GM12864 (cell line): ENCODE data around the gene KANSL1L.

ENCODE experiments used
- DNase-seq: peaks from one replicate; pipeline ENCODE4 v3.0.0-alpha.2; 2011; ENCODE audit warnings: low read depth
- H3K4me3 ChIP-seq: 2 replicates; pipeline ENCODE4 v1.5.1; 2011; ENCODE audit warnings: mild to moderate bottlenecking, low read depth, low read length, control low read depth
- CTCF ChIP-seq: IDR thresholded peaks from 2 replicates; pipeline ENCODE4 v1.5.1; 2011; ENCODE audit warnings: low read depth, mild to moderate bottlenecking, moderate library complexity, low read length, control low read depth, inconsistent platforms; ENCODE audit errors: missing control alignments

The KANSL1L gene

GRCh38 chr2:210162466-210163124 is 8.6 kb downstream of the KANSL1L start:
- no peak for TF ChIP-seq CTCF

GRCh38 chr2:210159059-210159458 is 12.2 kb downstream of the KANSL1L start:
- no peak overlapping the region for H3K4me3 ChIP-seq
- TF ChIP-seq CTCF: no peak
- no peak for DNase-seq

More at GRCh38 chr2:210162466-210163124, 8.6 kb downstream of the KANSL1L start:
- no peak overlapping the region for H3K4me3 ChIP-seq
- no peak for DNase-seq

GRCh38 chr2:210158236-210158635 is 13.0 kb downstream of the KANSL1L start:
- no peak for DNase-seq
- no peak for TF ChIP-seq CTCF
- H3K4me3 ChIP-seq: no peak overlapping the region

GRCh38 chr2:210157526-210157925 is 13.7 kb downstream of the KANSL1L start:
- no peak overlapping the region for H3K4me3 ChIP-seq
- TF ChIP-seq CTCF: no peak
- DNase-seq: no peak

GRCh38 chr2:210147614-210148013 is 23.6 kb downstream of the KANSL1L start:
- DNase-seq: no peak
- H3K4me3 ChIP-seq: no peak overlapping the region
- no peak for TF ChIP-seq CTCF

GRCh38 chr2:210132239-210132638 is 39.0 kb downstream of the KANSL1L start:
- H3K4me3 ChIP-seq: no peak overlapping the region
- no peak for DNase-seq
- TF ChIP-seq CTCF: no peak

GRCh38 chr2:210128961-210129360 is 42.2 kb downstream of the KANSL1L start:
- no peak for DNase-seq
- no peak overlapping the region for H3K4me3 ChIP-seq
- TF ChIP-seq CTCF: no peak
